K562 (cell line): ENCODE results near the gene ECI1. TPM values are rescaled to one million over a fixed set of nuclear protein-coding genes. Genes with fewer than 3 reads are reported as not detected.

ENCODE experiments used
- ARID3B ChIP-seq: fragments of 250-450 bp; sonication (Bioruptor Pico); IDR thresholded peaks from 2 replicates; pipeline ENCODE4 v1.4.0; 2020; ENCODE audit warnings: borderline replicate concordance
- CLOCK ChIP-seq: fragments of 250-450 bp; sonication (Bioruptor Pico); IDR thresholded peaks from 2 replicates; pipeline ENCODE4 v1.4.0; 2020; ENCODE audit warnings: mild to moderate bottlenecking, moderate library complexity, borderline replicate concordance
- EZH2 ChIP-seq: IDR thresholded peaks from 2 replicates; pipeline ENCODE4 v1.6.1; 2012; ENCODE audit warnings: low read depth, mild to moderate bottlenecking, inconsistent platforms, low read length, borderline replicate concordance
- GATA2 ChIP-seq: sonication (generic); formaldehyde crosslinking; IDR thresholded peaks from 2 replicates; pipeline ENCODE4 v1.4.0; 2020; ENCODE audit warnings: mild to moderate bottlenecking, missing genetic modification reagents
- HEY1 ChIP-seq: fragments of 250-450 bp; sonication (Bioruptor Pico); IDR thresholded peaks from 2 replicates; pipeline ENCODE4 v1.5.0; 2020; ENCODE audit warnings: mild to moderate bottlenecking, moderate library complexity, borderline replicate concordance
- HMG20B ChIP-seq: fragments of 250-450 bp; sonication (Bioruptor Pico); IDR thresholded peaks from 2 replicates; pipeline ENCODE4 v1.5.0; 2021; ENCODE audit warnings: mild to moderate bottlenecking
- NFE2L1 ChIP-seq: fragments of 450-650 bp; IDR thresholded peaks from 2 replicates; pipeline ENCODE4 v1.6.1; 2016; ENCODE audit warnings: missing genetic modification characterization, low read depth, mild to moderate bottlenecking, missing compliant biosample characterization, moderate library complexity, borderline replicate concordance
- RCOR1 ChIP-seq, 2 experiments: IDR thresholded peaks; 2 replicates each; pipeline ENCODE4 v1.6.1; 2012; ENCODE audit warnings: low read depth in 2 of 2, low read length in 2 of 2, borderline replicate concordance in 1 of 2, improper control_type of control experiment in 1 of 2
- RREB1 ChIP-seq: fragments of 250-450 bp; sonication (Bioruptor Pico); IDR thresholded peaks from 2 replicates; pipeline ENCODE4 v1.4.0; 2020
- TEAD1 ChIP-seq, 2 experiments: fragments of 450-650 bp in 1 of 2; sonication (generic) in 1 of 2; formaldehyde crosslinking; IDR thresholded peaks; 2 replicates each; pipeline versions ENCODE4 v1.4.0 to v1.8.0; 2020 to 2022; ENCODE audit warnings: mild to moderate bottlenecking in 2 of 2, missing genetic modification reagents in 1 of 2
- ZNF586 ChIP-seq: fragments of 450-650 bp; formaldehyde crosslinking; conservative IDR thresholded peaks from 2 replicates; pipeline ENCODE4 v1.4.0; 2020; ENCODE audit warnings: mild to moderate bottlenecking, moderate library complexity
- ZNF785 ChIP-seq: fragments of 250-450 bp; sonication (Bioruptor Pico); IDR thresholded peaks from 2 replicates; pipeline ENCODE4 v1.4.0; 2020; ENCODE audit warnings: mild to moderate bottlenecking
- ZSCAN32 ChIP-seq: fragments of 450-650 bp; formaldehyde crosslinking; IDR thresholded peaks from 2 replicates; pipeline ENCODE4 v1.4.0; 2020; ENCODE audit warnings: mild to moderate bottlenecking, moderate library complexity
- polyA plus RNA-seq, 8 experiments: library from polyadenylated mRNA; depleted of rRNA in 4 of 8; stranded (reverse) in 5 of 8; unstranded in 3 of 8; fragments of >200 nt; fragmentation: Nextera tagmentation in 2 of 8; fragmentation: Illumina TruSeq in 1 of 8; extraction: Ambion mirVana in 2 of 8; extraction: Trizol in 1 of 8; gene quantifications; 2 replicates each; pipeline versions ENCODE4 v1.2.1 to v1.2.3, GENCODE V29; 2011 to 2014; ENCODE audit warnings: inconsistent platforms in 1 of 8, missing spikeins in 1 of 8
- total RNA-seq, 7 experiments: library from RNA; depleted of rRNA in 6 of 7; stranded (reverse); fragments of >200 nt in 6 of 7; fragmentation: Illumina TruSeq in 2 of 7; extraction: Trizol in 2 of 7; gene quantifications; 2 replicates each; pipeline versions ENCODE4 v1.2.1 to v1.2.3, GENCODE V29; 2011 to 2021; ENCODE audit warnings: low replicate concordance in 1 of 7

The ECI1 gene
- total and polyA plus RNA-seq, 9 of the 15 experiments (the other 6 are each of a cell fraction or from before 2014, with no cell fraction given), result 4.7 to 189 (median 54.0) TPM

- TF ChIP-seq CLOCK (CRISPR knock-in tag) (no peak), TEAD1 (CRISPR knock-in tag; IDR thresholded peaks at IDR 0.05) (no peak; a peak in 1 of 4 replicates), EZH2 (no peak), NFE2L1 (no peak), ZNF785 (CRISPR knock-in tag) (no peak), HEY1 (CRISPR knock-in tag) (no peak), HMG20B (CRISPR knock-in tag) (no peak), RREB1 (no peak), ZNF586 (no peak), RCOR1 (IDR thresholded peaks at IDR 0.05; ENCODE audit: borderline replicate concordance in 1 of 2, low read depth in 2 of 2, low read length in 2 of 2) (peak in 1 of 2 experiments; percentile 56; a peak in 1 of 4 replicates), ARID3B (CRISPR knock-in tag) (no peak), ZSCAN32 (CRISPR knock-in tag) (no peak), GATA2 (CRISPR knock-in tag) (no peak)
These were observed at the start of gene ECI1 (continued) for GRCh38 chr16:2251296-2252111.
